PC-9 (cell line): ENCODE data around the gene POM121L2. TPM values are rescaled to one million over a fixed set of nuclear protein-coding genes. Genes with fewer than 3 reads are reported as not detected.

ENCODE experiments used
- Bru-seq: library from RNA; stranded (reverse); fragments of 400-500 nt; gene quantifications from one replicate; lab custom pipeline; 2021; lab: Mats Ljungman, UMichigan
- BruChase-seq, 2 experiments: library from RNA; stranded (reverse); fragments of 400-500 nt; gene quantifications; one replicate each; lab custom pipeline; 2021; lab: Mats Ljungman, UMichigan
- BruUV-seq: library from RNA; stranded (reverse); fragments of 400-500 nt; replicated peaks from 2 replicates; lab custom pipeline; 2021; lab: Mats Ljungman, UMichigan
- CTCF ChIA-PET: fragments of 300-600 bp; sonication (Branson Sonifier 250); formaldehyde crosslinking; loops from one replicate; lab custom pipeline; 2022; ENCODE audit warnings: antibody characterized with exemption; lab: Charles Lee
- POLR2A ChIA-PET: fragments of 300-600 bp; sonication (Branson Sonifier 250); formaldehyde crosslinking; loops from one replicate; lab custom pipeline; 2022; ENCODE audit warnings: antibody characterized with exemption; ENCODE audit not compliant: unreplicated experiment; lab: Charles Lee
- DNase-seq, 2 experiments: peaks; one replicate each; pipeline versions ENCODE4 v3.0.0 to v3.0.0-alpha.2; 2015 to 2022; ENCODE audit warnings: mixed read lengths in 1 of 2
- H2AFZ ChIP-seq: fragments of 200-600 bp; sonication (generic); 2 replicates; pipeline ENCODE4 v1.8.1; 2017; ENCODE audit warnings: antibody characterized with exemption
- H3F3A ChIP-seq: fragments of 200-600 bp; sonication (generic); 2 replicates; pipeline ENCODE4 v1.8.1; 2017; ENCODE audit warnings: antibody characterized with exemption, mild to moderate bottlenecking, low read depth; ENCODE audit not compliant: insufficient read depth
- H3K27ac ChIP-seq: fragments of 200-600 bp; sonication (generic); 2 replicates; pipeline ENCODE4 v1.6.1; 2016; ENCODE audit warnings: mixed run types
- H3K27me3 ChIP-seq: fragments of 200-600 bp; sonication (generic); 2 replicates; pipeline ENCODE4 v1.6.1; 2016; ENCODE audit warnings: low read depth, mixed run types; ENCODE audit not compliant: insufficient read depth
- H3K36me3 ChIP-seq: fragments of 200-600 bp; sonication (generic); 2 replicates; pipeline ENCODE4 v1.6.1; 2016; ENCODE audit warnings: low read depth, mixed run types
- H3K4me1 ChIP-seq: fragments of 200-600 bp; sonication (generic); replicated peaks from 2 replicates; pipeline ENCODE4 v1.6.1; 2016; ENCODE audit warnings: mixed run types; ENCODE audit not compliant: insufficient read depth
- H3K4me2 ChIP-seq: fragments of 200-600 bp; sonication (generic); 2 replicates; pipeline ENCODE4 v1.6.1; 2017; ENCODE audit warnings: mixed run types
- H3K4me3 ChIP-seq: fragments of 200-600 bp; sonication (generic); 2 replicates; pipeline ENCODE4 v1.6.1; 2016; ENCODE audit warnings: mixed run types
- H3K79me2 ChIP-seq: fragments of 200-600 bp; sonication (generic); 2 replicates; pipeline ENCODE4 v1.6.1; 2017; ENCODE audit warnings: low read depth, mixed run types
- H3K9me2 ChIP-seq: fragments of 200-600 bp; sonication (generic); 2 replicates; pipeline ENCODE4 v1.8.1; 2017; ENCODE audit warnings: mild to moderate bottlenecking; ENCODE audit not compliant: insufficient read depth
- H3K9me3 ChIP-seq: fragments of 200-600 bp; sonication (generic); 2 replicates; pipeline ENCODE4 v1.8.1; 2016; ENCODE audit warnings: low read depth; ENCODE audit not compliant: insufficient read depth
- H4K20me1 ChIP-seq: fragments of 200-600 bp; sonication (generic); 2 replicates; pipeline ENCODE4 v1.8.1; 2017; ENCODE audit not compliant: insufficient read depth
- EZH2 ChIP-seq: fragments of 200-600 bp; sonication (generic); IDR thresholded peaks from 2 replicates; pipeline ENCODE4 v1.8.0; 2017; ENCODE audit warnings: antibody characterized with exemption, low read depth
- intact Hi-C: fragments of 100-400 bp; cut with micrococcal nuclease; formaldehyde crosslinking; loops from one replicate; pipeline ENCODE4 v1.10.0; 2022; ENCODE audit not compliant: unreplicated experiment
- long read RNA-seq: library from polyadenylated mRNA; stranded (forward); transcript quantifications from one replicate; pipeline ENCODE4 v2.0.0, GENCODE V29; 2022
- total RNA-seq: library from RNA; stranded (reverse); gene quantifications from 2 replicates; pipeline ENCODE4 v1.2.3, GENCODE V29; 2021
- TF ChIP-seq, protein P1 (sequence below): fragments of 200-600 bp; sonication (generic); conservative IDR thresholded peaks from 2 replicates; pipeline ENCODE4 v1.6.1; 2017; ENCODE audit warnings: mixed run types, antibody characterized with exemption, mild to moderate bottlenecking, moderate library complexity

Gene POM121L2
- total RNA-seq: 0.26 TPM in 1 of 2 replicates, not detected in the other
- Bru-seq, nascent RNA: not detected
- not detected for BruChase-seq, experiment 1, labeled RNA remaining after a 2-hour chase
- not detected for BruChase-seq, experiment 2, labeled RNA remaining after a 6-hour chase
- long read RNA-seq: 0 reads

DNA sequence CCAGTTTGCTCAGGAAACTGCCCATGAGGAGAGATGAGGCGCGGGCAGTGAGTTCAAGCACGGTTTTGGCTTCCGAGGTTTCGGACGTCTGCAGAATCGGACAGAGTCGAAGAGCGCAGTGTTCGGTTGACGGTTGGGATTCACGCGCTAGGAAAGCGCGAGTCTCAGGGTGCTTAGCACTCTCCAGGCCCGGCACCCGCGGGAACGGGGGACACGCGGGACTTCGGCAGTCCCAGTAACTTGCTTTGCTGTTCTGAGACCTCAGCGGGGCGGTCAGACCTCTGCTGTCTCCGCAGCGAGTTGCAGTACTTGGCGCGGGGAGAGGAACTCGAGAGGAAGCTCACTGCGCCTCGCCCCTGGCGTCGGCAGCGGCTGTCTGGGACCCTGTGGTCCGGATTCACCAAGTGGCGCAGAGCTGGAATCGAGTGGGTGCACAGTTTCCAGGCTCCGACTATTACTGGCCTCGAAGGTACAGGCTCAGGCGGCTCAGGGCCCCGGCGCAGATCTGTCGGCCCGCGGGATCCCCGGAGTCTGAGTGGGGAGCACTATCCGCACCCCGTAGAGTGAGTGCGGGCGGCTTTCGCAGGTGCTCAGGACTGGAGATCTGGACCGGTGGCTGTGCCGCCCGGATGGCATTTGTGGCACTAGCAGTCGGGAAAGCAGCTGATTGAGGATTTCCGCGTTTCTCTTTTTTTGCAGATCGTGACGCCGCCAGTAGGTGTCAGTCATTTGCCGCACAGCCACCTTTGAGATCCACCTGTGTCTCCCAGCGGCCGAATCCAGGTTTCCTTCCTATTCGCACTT, at the start of gene POM121L2:
POM121L2 (minus strand) TSS at position 128 of the 804 bp plus-strand sequence; CDS start at position 25, 103 bp downstream.
- no peaks in the 10 kb centered on the region for H3K4me1 ChIP-seq
- no peak for TF ChIP-seq EZH2
- TF ChIP-seq, protein P1, sequence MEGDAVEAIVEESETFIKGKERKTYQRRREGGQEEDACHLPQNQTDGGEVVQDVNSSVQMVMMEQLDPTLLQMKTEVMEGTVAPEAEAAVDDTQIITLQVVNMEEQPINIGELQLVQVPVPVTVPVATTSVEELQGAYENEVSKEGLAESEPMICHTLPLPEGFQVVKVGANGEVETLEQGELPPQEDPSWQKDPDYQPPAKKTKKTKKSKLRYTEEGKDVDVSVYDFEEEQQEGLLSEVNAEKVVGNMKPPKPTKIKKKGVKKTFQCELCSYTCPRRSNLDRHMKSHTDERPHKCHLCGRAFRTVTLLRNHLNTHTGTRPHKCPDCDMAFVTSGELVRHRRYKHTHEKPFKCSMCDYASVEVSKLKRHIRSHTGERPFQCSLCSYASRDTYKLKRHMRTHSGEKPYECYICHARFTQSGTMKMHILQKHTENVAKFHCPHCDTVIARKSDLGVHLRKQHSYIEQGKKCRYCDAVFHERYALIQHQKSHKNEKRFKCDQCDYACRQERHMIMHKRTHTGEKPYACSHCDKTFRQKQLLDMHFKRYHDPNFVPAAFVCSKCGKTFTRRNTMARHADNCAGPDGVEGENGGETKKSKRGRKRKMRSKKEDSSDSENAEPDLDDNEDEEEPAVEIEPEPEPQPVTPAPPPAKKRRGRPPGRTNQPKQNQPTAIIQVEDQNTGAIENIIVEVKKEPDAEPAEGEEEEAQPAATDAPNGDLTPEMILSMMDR: peak; percentile 79

DNA sequence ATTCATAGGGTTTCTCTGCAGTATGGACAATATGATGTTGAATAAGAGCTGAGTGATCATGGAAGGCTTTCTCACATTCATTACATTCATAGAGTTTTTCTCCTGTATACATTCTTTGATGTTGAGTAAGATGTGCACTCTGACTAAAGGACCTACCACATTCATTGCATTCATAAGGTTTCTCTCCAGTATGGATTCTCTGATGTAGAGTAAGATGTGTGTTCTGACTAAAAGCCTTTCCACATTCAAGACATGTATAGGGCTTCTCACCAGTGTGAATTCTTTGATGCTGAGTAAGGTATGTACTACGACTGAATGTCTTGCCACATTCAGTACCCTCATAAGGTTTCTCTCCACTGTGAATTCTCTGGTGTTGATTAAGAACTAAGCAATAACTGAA, 47.2 kb upstream of the POM121L2 start:
- Histone ChIP-seq H3K79me2 (no peaks in the 10 kb centered on the region), H3K27ac (no peak overlapping the region), H3K4me1 (no peaks in the 10 kb centered on the region), H3F3A (no peaks in the 10 kb centered on the region), H2AFZ (no peak overlapping the region), H3K4me3 (no peak overlapping the region), H4K20me1 (no peaks in the 10 kb centered on the region), H3K9me2 (no peaks in the 10 kb centered on the region), H3K27me3 (no peaks in the 10 kb centered on the region), H3K9me3 (peaks cover 42% of the 10 kb centered on the region), H3K4me2 (no peak overlapping the region), H3K36me3 (no peaks in the 10 kb centered on the region)
- no peak for DNase-seq
- no TSS peak for BruUV-seq
- intact Hi-C loops: no loop called here
- ChIA-PET POLR2A (no interaction called here), CTCF (no interaction called here)
- TF ChIP-seq, protein P1: no peak
- TF ChIP-seq EZH2: no peak

More for the DNA sequence above, at the start of gene POM121L2:
- Histone ChIP-seq H2AFZ (peak within 1 kb of the TSS; percentile 89), H3F3A (no peaks in the 10 kb centered on the region), H3K79me2 (no peaks in the 10 kb centered on the region), H3K27ac (no peak within 1 kb of the TSS), H3K9me3 (peaks cover 6% of the 10 kb centered on the region), H4K20me1 (no peaks in the 10 kb centered on the region), H3K4me3 (peak within 1 kb of the TSS; percentile 68), H3K9me2 (no peaks in the 10 kb centered on the region), H3K27me3 (0 out of 2 replicates have a peak, but pooled peaks cover 3% of the 10 kb centered on the region), H3K4me2 (peak within 1 kb of the TSS; percentile 77), H3K36me3 (no peaks in the 10 kb centered on the region)
- POLR2A ChIA-PET: interaction anchor here (0.6 to 1.0 kb wide), 3 partner anchors 166 to 581 kb away, joined by 4 to 8 read pairs (median 5); a partner anchor contains a TSS
- CTCF ChIA-PET: interaction anchor here (1.0 to 1.8 kb wide), 3 partner anchors 18 to 440 kb away, joined by 3 to 15 read pairs (median 10); no protein-coding TSS in a partner anchor
- no TSS peak for BruUV-seq
- intact Hi-C loops: loop anchor here (1.0 to 5.0 kb wide), 7 partner anchors 123 to 442 kb away; partner anchors contain the start of gene ZNF184
- DNase-seq: peak; percentile 64 to 87

DNA sequence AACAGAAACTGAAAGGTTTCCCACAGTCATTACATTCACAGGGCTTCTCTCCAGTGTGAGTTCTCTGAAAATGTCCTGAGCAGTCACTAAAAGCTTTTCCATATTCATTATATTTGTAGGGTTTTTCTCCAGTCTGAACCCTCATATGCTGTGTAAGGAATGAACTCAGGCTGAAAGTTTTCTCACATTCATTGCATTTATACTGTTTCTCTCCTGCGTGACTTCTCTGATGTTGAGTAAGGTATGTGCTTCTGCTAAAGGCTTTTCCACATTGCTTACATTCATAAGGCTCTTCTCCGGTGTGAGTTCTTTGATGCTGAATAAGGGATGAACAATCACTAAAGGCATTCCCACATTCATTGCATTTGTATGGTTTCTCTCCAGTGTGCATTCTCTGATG, 46.7 kb upstream of the POM121L2 start:
- Histone ChIP-seq H2AFZ (no peak overlapping the region), H4K20me1 (no peaks in the 10 kb centered on the region), H3K27me3 (no peaks in the 10 kb centered on the region), H3K9me2 (no peaks in the 10 kb centered on the region), H3K27ac (no peak overlapping the region), H3K4me2 (no peak overlapping the region), H3F3A (no peaks in the 10 kb centered on the region), H3K79me2 (no peaks in the 10 kb centered on the region), H3K4me3 (no peak overlapping the region), H3K4me1 (no peaks in the 10 kb centered on the region), H3K36me3 (no peaks in the 10 kb centered on the region), H3K9me3 (peaks cover 43% of the 10 kb centered on the region)
- ChIA-PET CTCF (no interaction called here), POLR2A (no interaction called here)
- intact Hi-C loops: no loop called here
- no peak for DNase-seq
- no TSS peak for BruUV-seq
- no peak for TF ChIP-seq EZH2
- TF ChIP-seq, protein P1: no peak
